Stimulated activated CD4-positive, alpha-beta T cell treated with anti-CD3 and anti-CD28 coated beads, TNF-alpha, amount 100 ng/mL, for 1 hour (primary cell): ENCODE results near the gene SLC12A8.

ENCODE experiments used
- DNase-seq, 3 donors: peaks; one replicate each; pipeline ENCODE4 v3.0.0-alpha.2; 2020; ENCODE audit warnings: low read depth in 3 of 3, low spot score in 1 of 3

Gene SLC12A8

GRCh38 chr3:125214738-125215137, 2.2 kb upstream of the SLC12A8 start:
- DNase-seq: no peak

GRCh38 chr3:125213946-125214542, 1.5 kb upstream of the SLC12A8 start:
- DNase-seq: no peak

GRCh38 chr3:125213364-125213755, 812 bp upstream of the SLC12A8 start:
- no peak for DNase-seq

GRCh38 chr3:125212091-125212508, 448 bp downstream of the SLC12A8 start:
- no peak for DNase-seq

- DNase-seq: no peak
Measured at GRCh38 chr3:125211523-125212090, 941 bp downstream of the SLC12A8 start.

- DNase-seq: no peak
Measured at GRCh38 chr3:125207949-125208568, 4.5 kb downstream of the SLC12A8 start.

GRCh38 chr3:125207507-125207906, 5.0 kb downstream of the SLC12A8 start:
- no peak for DNase-seq

GRCh38 chr3:125206934-125207333, 5.6 kb downstream of the SLC12A8 start:
- no peak for DNase-seq

- no peak for DNase-seq
Measured at GRCh38 chr3:125203731-125204130, 8.8 kb downstream of the SLC12A8 start.

GRCh38 chr3:125202197-125202596, 10.4 kb downstream of the SLC12A8 start:
- DNase-seq: no peak

GRCh38 chr3:125200731-125201139, 11.8 kb downstream of the SLC12A8 start:
- DNase-seq: no peak

GRCh38 chr3:125194849-125195601, 17.5 kb downstream of the SLC12A8 start:
- no peak for DNase-seq

GRCh38 chr3:125194061-125194848, 18.3 kb downstream of the SLC12A8 start:
- no peak for DNase-seq

GRCh38 chr3:125192190-125193035, 20.1 kb downstream of the SLC12A8 start:
- DNase-seq: no peak

- DNase-seq: no peak
Measured at GRCh38 chr3:125191730-125192129, 20.8 kb downstream of the SLC12A8 start.

GRCh38 chr3:125191256-125191655, 21.3 kb downstream of the SLC12A8 start:
- no peak for DNase-seq

- no peak for DNase-seq
Measured at GRCh38 chr3:125190786-125191185, 21.8 kb downstream of the SLC12A8 start.

- DNase-seq: no peak
Measured at GRCh38 chr3:125189378-125190165, 23.0 kb downstream of the SLC12A8 start.

- DNase-seq: no peak
Measured at GRCh38 chr3:125188955-125189354, 23.6 kb downstream of the SLC12A8 start.

GRCh38 chr3:125187599-125187910, 25.0 kb downstream of the SLC12A8 start:
- DNase-seq: no peak
